HepG2 (cell line): Measurements from ENCODE around the gene PCGF2.

Experiments
- ATF2 ChIP-seq: sonication (generic); formaldehyde crosslinking; IDR thresholded peaks from 2 replicates; pipeline ENCODE4 v1.4.0; 2020; ENCODE audit warnings: missing genetic modification reagents
- CTCF ChIP-seq: sonication (generic); formaldehyde crosslinking; IDR thresholded peaks from 2 replicates; pipeline ENCODE4 v1.5.0; 2020; ENCODE audit warnings: mild to moderate bottlenecking, missing genetic modification reagents, moderate library complexity
- NR2C2 ChIP-seq: sonication (generic); formaldehyde crosslinking; IDR thresholded peaks from 2 replicates; pipeline ENCODE4 v1.4.0; 2020; ENCODE audit warnings: missing genetic modification reagents, mild to moderate bottlenecking, moderate library complexity, borderline replicate concordance
- ZNF713 ChIP-seq: sonication (generic); formaldehyde crosslinking; IDR thresholded peaks from 2 replicates; pipeline ENCODE4 v1.4.0; 2020; ENCODE audit warnings: mild to moderate bottlenecking, missing genetic modification reagents

GRCh38 chr17:38728290-38728831 is 19.8 kb downstream of the PCGF2 start:
- TF ChIP-seq CTCF, result no peak
- no peak for TF ChIP-seq ATF2 (CRISPR knock-in tag)
- no peak for TF ChIP-seq ZNF713 (CRISPR knock-in tag)
- TF ChIP-seq NR2C2 (CRISPR knock-in tag), result no peak
